Activated CD8-positive, alpha-beta memory T cell treated with anti-CD3 and anti-CD28 coated beads, Interleukin-2, amount 50 U/mL, for 4 hours (primary cell): ENCODE results near the gene TEAD4.

ENCODE experiments used
- DNase-seq: peaks from one replicate; pipeline ENCODE4 v3.0.0-alpha.2; 2020

The TEAD4 gene

GRCh38 chr12:3085341-3086139 lies 126.3 kb downstream of the TEAD4 start:
- DNase-seq = no peak

- DNase-seq = no peak
Observed at GRCh38 chr12:3086211-3086610, 127.0 kb downstream of the TEAD4 start.

- DNase-seq = no peak
Observed at GRCh38 chr12:3086729-3087323, 127.6 kb downstream of the TEAD4 start.

GRCh38 chr12:3087758-3088650 lies 128.8 kb downstream of the TEAD4 start:
- no peak for DNase-seq

- no peak for DNase-seq
Observed at GRCh38 chr12:3089588-3089987, 130.4 kb downstream of the TEAD4 start.
